HepG2 (cell line): Measurements from ENCODE around the gene CAPN9. TPM values are rescaled to one million over a fixed set of nuclear protein-coding genes. Genes with fewer than 3 reads are reported as not detected.

ENCODE experiments used
- ATAC-seq: fragments of 200-7000 bp; cut with Tn5 transposase; 3 replicates; pipeline ENCODE4 v1.9.1; 2020; ENCODE audit warnings: mild to moderate bottlenecking, moderate library complexity
- BruUV-seq: library from RNA; stranded (reverse); fragments of 400-500 nt; replicated peaks from 2 replicates; lab custom pipeline; 2021; lab: Mats Ljungman, UMichigan
- CTCF ChIA-PET: fragments of 300-600 bp; formaldehyde crosslinking; extraction: SDS; loops from one replicate; lab custom pipeline; 2021; ENCODE audit warnings: low total read pairs, inconsistent platforms, low intra/inter-chr PET ratio; lab: Yijun Ruan, JAX
- POLR2A ChIA-PET: fragments of 350-600 bp; sonication (Branson Sonifier 250); formaldehyde crosslinking; loops from one replicate; lab custom pipeline; 2020; ENCODE audit warnings: antibody characterized with exemption, inconsistent platforms; lab: Yijun Ruan, JAX
- DNase-seq: peaks from one replicate; pipeline ENCODE4 v3.0.0-alpha.2; 2015; ENCODE audit warnings: low spot score
- FAIRE-seq: peaks from 3 replicates; lab custom pipeline; 2011; peaks lifted over from hg19 to GRCh38; lab: Jason Lieb, UNC
- H2AFZ ChIP-seq: one replicate; pipeline ENCODE4 v1.6.1; 2011; ENCODE audit warnings: low read length, inconsistent platforms
- H3K27ac ChIP-seq: fragments of 300-600 bp; 3 replicates; pipeline ENCODE4 v1.8.0; 2011; ENCODE audit warnings: mixed run types, mild to moderate bottlenecking, mixed read lengths, low read length, inconsistent platforms; ENCODE audit not compliant: insufficient read depth; ENCODE audit errors: extremely low read length
- H3K27me3 ChIP-seq, 2 experiments: fragments of 200-600 bp in 1 of 2; 2 replicates in 1 of 2; 3 replicates in 1 of 2; pipeline versions ENCODE4 v1.6.0 to v1.8.0; 2011; ENCODE audit warnings: low read length in 2 of 2, mild to moderate bottlenecking in 2 of 2, moderate library complexity in 2 of 2, inconsistent platforms in 1 of 2; ENCODE audit not compliant: insufficient read depth in 2 of 2, control insufficient read depth in 1 of 2
- H3K36me3 ChIP-seq, 2 experiments: fragments of 200-600 bp in 1 of 2; replicated peaks in 1 of 2; 2 replicates in 1 of 2; 3 replicates in 1 of 2; pipeline versions ENCODE4 v1.5.1 to v1.8.0; 2011; ENCODE audit warnings: low read length in 2 of 2, inconsistent platforms in 1 of 2; ENCODE audit not compliant: insufficient read depth in 2 of 2, control insufficient read depth in 1 of 2
- H3K4me1 ChIP-seq: 2 replicates; pipeline ENCODE4 v1.5.1; 2012; ENCODE audit warnings: low read length, inconsistent platforms; ENCODE audit not compliant: insufficient read depth
- H3K4me2 ChIP-seq: 2 replicates; pipeline ENCODE4 v1.6.0; 2011; ENCODE audit warnings: low read depth, low read length, inconsistent platforms
- H3K4me3 ChIP-seq, 3 experiments: fragments of 200-600 bp in 1 of 3; sonication (generic), shearing (Covaris generic) in 1 of 3; replicated peaks in 1 of 3; 2 replicates each; pipeline ENCODE4 v1.5.1; 2011 to 2016; ENCODE audit warnings: low read length in 3 of 3, inconsistent platforms in 2 of 3, low read depth in 2 of 3, mild to moderate bottlenecking in 2 of 3, control low read depth in 1 of 3, mixed read lengths in 1 of 3; ENCODE audit not compliant: insufficient read depth in 1 of 3
- H3K79me2 ChIP-seq: one replicate; pipeline ENCODE4 v1.6.1; 2011; ENCODE audit warnings: low read length, inconsistent platforms; ENCODE audit not compliant: insufficient read depth
- H3K9ac ChIP-seq: 2 replicates; pipeline ENCODE4 v1.6.0; 2011; ENCODE audit warnings: mild to moderate bottlenecking, low read depth, low read length, inconsistent platforms; ENCODE audit not compliant: insufficient read depth
- H3K9me3 ChIP-seq: 2 replicates; pipeline ENCODE4 v1.5.1; 2012; ENCODE audit warnings: mild to moderate bottlenecking, low read length
- H4K20me1 ChIP-seq: 2 replicates; pipeline ENCODE4 v1.6.0; 2011; ENCODE audit warnings: inconsistent platforms, mild to moderate bottlenecking, low read length, moderate library complexity; ENCODE audit not compliant: insufficient read depth
- BORCS8-MEF2B ChIP-seq: sonication (generic); formaldehyde crosslinking; IDR thresholded peaks from 2 replicates; pipeline ENCODE4 v1.8.0; 2022; ENCODE audit warnings: mild to moderate bottlenecking, missing genetic modification reagents
- CBFB ChIP-seq: sonication (generic); formaldehyde crosslinking; IDR thresholded peaks from 2 replicates; pipeline ENCODE4 v1.4.0; 2020; ENCODE audit warnings: missing genetic modification reagents
- FOXK2 ChIP-seq: fragments of 450-650 bp; IDR thresholded peaks from 2 replicates; pipeline ENCODE4 v1.6.1; 2016
- HMGA1 ChIP-seq: sonication (generic); formaldehyde crosslinking; conservative IDR thresholded peaks from 2 replicates; pipeline ENCODE4 v1.4.0; 2020; ENCODE audit warnings: missing genetic modification reagents
- IKZF4 ChIP-seq: sonication (generic); formaldehyde crosslinking; IDR thresholded peaks from 2 replicates; pipeline ENCODE4 v1.5.1; 2020; ENCODE audit warnings: borderline replicate concordance, mild to moderate bottlenecking, low read depth, missing genetic modification reagents; ENCODE audit errors: not compliant biosample characterization
- KAT7 ChIP-seq: IDR thresholded peaks from 2 replicates; pipeline ENCODE4 v1.6.1; 2018; ENCODE audit warnings: borderline replicate concordance, missing compliant biosample characterization
- KDM2A ChIP-seq: sonication (generic); formaldehyde crosslinking; IDR thresholded peaks from 2 replicates; pipeline ENCODE4 v1.4.0; 2020; ENCODE audit warnings: low read depth, missing genetic modification reagents, borderline replicate concordance
- MED13 ChIP-seq: sonication (generic); formaldehyde crosslinking; IDR thresholded peaks from 2 replicates; pipeline ENCODE4 v1.5.0; 2020; ENCODE audit warnings: missing genetic modification reagents
- RXRB ChIP-seq: IDR thresholded peaks from 2 replicates; pipeline ENCODE4 v1.6.1; 2016; ENCODE audit warnings: borderline replicate concordance, missing genetic modification reagents, missing compliant biosample characterization
- SATB2 ChIP-seq: sonication (generic); formaldehyde crosslinking; IDR thresholded peaks from 2 replicates; pipeline ENCODE4 v1.5.0; 2020; ENCODE audit warnings: missing genetic modification reagents
- SOX6 ChIP-seq, 2 experiments: fragments of 450-650 bp in 1 of 2; sonication (generic) in 1 of 2; formaldehyde crosslinking in 1 of 2; IDR thresholded peaks; 2 replicates each; pipeline versions ENCODE4 v1.4.0 to v1.6.1; 2017 to 2020; ENCODE audit warnings: antibody characterized with exemption in 1 of 2, mild to moderate bottlenecking in 1 of 2, missing genetic modification reagents in 1 of 2
- ZNF136 ChIP-seq: sonication (generic); formaldehyde crosslinking; IDR thresholded peaks from 2 replicates; pipeline ENCODE4 v1.8.1; 2022; ENCODE audit warnings: low read depth, mild to moderate bottlenecking, moderate library complexity, missing genetic modification reagents
- ZNF44 ChIP-seq: sonication (generic); formaldehyde crosslinking; IDR thresholded peaks from 2 replicates; pipeline ENCODE4 v1.5.1; 2020; ENCODE audit warnings: mild to moderate bottlenecking, missing genetic modification reagents
- ZNF567 ChIP-seq: sonication (generic); formaldehyde crosslinking; IDR thresholded peaks from 2 replicates; pipeline ENCODE4 v1.8.1; 2023; ENCODE audit warnings: mild to moderate bottlenecking, missing genetic modification reagents, borderline replicate concordance
- ZNF773 ChIP-seq: sonication (generic); formaldehyde crosslinking; IDR thresholded peaks from 2 replicates; pipeline ENCODE4 v1.4.0; 2020; ENCODE audit warnings: missing genetic modification reagents, borderline replicate concordance
- WGBS: methylation state at CpG from one replicate; pipeline ENCODE4 v1.1.6; 2017; ENCODE audit warnings: low lambda C conversion rate; 5-methylcytosine and 5-hydroxymethylcytosine counted together
- in situ Hi-C: cut with HindIII; loops from 2 replicates; pipeline ENCODE4 v1.10.0; 2017; ENCODE audit warnings: low pct_unique_long_range_greater_than_20kb; ENCODE audit not compliant: extremely low pct_ligation_motif_present
- intact Hi-C: fragments of 100-400 bp; cut with micrococcal nuclease; formaldehyde crosslinking; loops from one replicate; pipeline ENCODE4 v1.10.0; 2022; ENCODE audit not compliant: unreplicated experiment
- polyA plus RNA-seq, 8 experiments: library from polyadenylated mRNA; depleted of rRNA in 3 of 8; stranded (reverse) in 7 of 8; unstranded in 1 of 8; fragments of >200 nt; fragmentation: Illumina TruSeq in 4 of 8; extraction: Trizol in 4 of 8; gene quantifications; 2 replicates each; pipeline versions ENCODE4 v1.2.1 to v1.2.3, GENCODE V29; 2011 to 2016; ENCODE audit warnings: low read depth in 4 of 8, missing spikeins in 1 of 8, mixed read lengths in 1 of 8; ENCODE audit not compliant: insufficient read depth in 1 of 8
- total RNA-seq, 5 experiments: library from RNA; depleted of rRNA; stranded (reverse); fragments of >200 nt; fragmentation: Illumina TruSeq; extraction: Trizol; gene quantifications; 2 replicates each; pipeline ENCODE4 v1.2.3, GENCODE V29; 2016; ENCODE audit warnings: low read depth in 1 of 5
- TF ChIP-seq, protein P1 (sequence below): sonication (generic); formaldehyde crosslinking; IDR thresholded peaks from 2 replicates; pipeline ENCODE4 v1.8.1; 2022; ENCODE audit warnings: mild to moderate bottlenecking, missing genetic modification reagents
- TF ChIP-seq, protein P2 (sequence below): sonication (generic); formaldehyde crosslinking; IDR thresholded peaks from 2 replicates; pipeline ENCODE4 v1.9.0; 2021; ENCODE audit warnings: missing genetic modification reagents, mild to moderate bottlenecking, borderline replicate concordance
- TF ChIP-seq, protein P3 (sequence below): sonication (generic); formaldehyde crosslinking; IDR thresholded peaks from 2 replicates; pipeline ENCODE4 v1.5.1; 2020; ENCODE audit warnings: mild to moderate bottlenecking, missing genetic modification reagents, borderline replicate concordance
- TF ChIP-seq, protein P4 (sequence below): sonication (generic); formaldehyde crosslinking; IDR thresholded peaks from 2 replicates; pipeline ENCODE4 v1.4.0; 2020; ENCODE audit warnings: mild to moderate bottlenecking, missing genetic modification reagents

CAPN9 gene
- total and polyA plus RNA-seq, 2 of the 13 experiments (the other 11 are each of a cell fraction or from before 2014, with no cell fraction given): 0.04 to 0.31 TPM

DNA sequence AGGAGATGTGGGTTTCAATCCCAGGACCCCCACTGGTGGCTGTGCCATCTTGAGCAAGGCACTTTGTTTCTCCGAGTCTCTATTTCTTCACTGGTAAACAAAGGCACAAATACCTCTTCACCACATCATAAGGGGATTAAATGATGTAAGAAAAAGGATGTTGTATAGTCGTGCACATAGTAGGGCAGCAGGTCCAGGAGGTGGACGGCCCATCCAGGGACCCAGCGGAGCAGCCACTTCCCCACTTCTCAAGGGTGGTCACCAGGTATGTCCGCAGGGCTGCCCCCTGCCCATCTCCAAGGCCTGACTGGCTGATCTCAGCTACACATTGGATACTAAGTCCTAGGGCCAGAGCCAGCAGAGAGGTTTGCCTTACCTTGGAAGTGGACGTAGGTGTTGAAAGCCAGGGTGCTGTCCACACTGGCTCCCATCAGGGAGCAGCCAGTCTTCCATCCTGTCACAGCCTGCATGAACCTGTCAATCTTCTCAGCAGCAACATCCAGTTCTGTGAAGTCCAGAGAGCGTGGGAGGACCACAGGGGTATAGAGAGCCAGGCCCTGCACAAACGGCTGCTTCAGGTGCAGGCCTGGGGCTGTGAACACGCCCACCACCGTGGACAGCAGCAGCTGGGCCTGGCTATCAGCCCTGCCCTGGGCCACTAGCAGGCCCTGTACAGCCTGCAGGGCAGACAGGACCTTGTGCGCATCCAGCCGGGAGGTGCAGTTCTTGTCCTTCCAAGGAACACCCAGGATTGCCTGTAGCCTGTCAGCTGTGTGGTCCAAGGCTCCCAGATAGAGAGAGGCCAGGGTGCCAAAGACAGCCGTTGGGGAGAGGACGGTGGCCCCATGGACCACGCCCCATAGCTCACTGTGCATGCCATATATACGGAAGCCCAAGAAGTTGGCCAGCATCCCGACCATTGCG is 37.3 kb upstream of the CAPN9 start:
- peaks cover 87% of the 10 kb centered on the region for H3K79me2 ChIP-seq
- H2AFZ ChIP-seq: no peak overlapping the region
- peaks cover 0 to 2% of the 10 kb centered on the region in 2 experiments; a peak in 1 of 5 replicates for H3K27me3 ChIP-seq
- peak overlapping the region; percentile 83 to 92 (median 90) for H3K4me3 ChIP-seq
- CTCF ChIA-PET: no interaction called here
- no peaks in the 10 kb centered on the region for H3K9me3 ChIP-seq
- no peak for DNase-seq
- H3K4me1 ChIP-seq: peaks cover 81% of the 10 kb centered on the region
- in situ Hi-C loops (no loop called here), intact Hi-C loops (loop anchor here (5.0 to 10.0 kb wide), 2 partner anchors 42 to 265 kb away; partner anchors contain the start of genes ARV1 and TTC13)
- peak overlapping the region; percentile 93 for H3K27ac ChIP-seq
- no peak for FAIRE-seq
- peaks cover 85% of the 10 kb centered on the region for H4K20me1 ChIP-seq
- peaks cover 28 to 51% of the 10 kb centered on the region in 2 experiments for H3K36me3 ChIP-seq
- POLR2A ChIA-PET: interaction anchor here (0.7 to 7.9 kb wide), 8 partner anchors 19 to 159 kb away, joined by 3 to 110 read pairs (median 6); partner anchors contain the start of genes C1orf198 and COG2
- peak overlapping the region; percentile 91 for H3K9ac ChIP-seq
- H3K4me2 ChIP-seq: peak overlapping the region; percentile 97
- TSS peak; percentile 24 for BruUV-seq
- ATAC-seq: peak; percentile 7
- 37% methylated on average over 5 of the region's 18 CpGs for WGBS
- TF ChIP-seq IKZF4 (CRISPR knock-in tag): no peak
- TF ChIP-seq, protein P1, sequence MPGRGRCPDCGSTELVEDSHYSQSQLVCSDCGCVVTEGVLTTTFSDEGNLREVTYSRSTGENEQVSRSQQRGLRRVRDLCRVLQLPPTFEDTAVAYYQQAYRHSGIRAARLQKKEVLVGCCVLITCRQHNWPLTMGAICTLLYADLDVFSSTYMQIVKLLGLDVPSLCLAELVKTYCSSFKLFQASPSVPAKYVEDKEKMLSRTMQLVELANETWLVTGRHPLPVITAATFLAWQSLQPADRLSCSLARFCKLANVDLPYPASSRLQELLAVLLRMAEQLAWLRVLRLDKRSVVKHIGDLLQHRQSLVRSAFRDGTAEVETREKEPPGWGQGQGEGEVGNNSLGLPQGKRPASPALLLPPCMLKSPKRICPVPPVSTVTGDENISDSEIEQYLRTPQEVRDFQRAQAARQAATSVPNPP (CRISPR knock-in tag): no peak
- TF ChIP-seq ZNF44: no peak
- TF ChIP-seq FOXK2: no peak
- TF ChIP-seq MED13: no peak
- TF ChIP-seq SATB2: no peak
- TF ChIP-seq SOX6 (IDR thresholded peaks at IDR 0.05): no peak
- no peak for TF ChIP-seq SOX6 (CRISPR knock-in tag; IDR thresholded peaks at IDR 0.05)
- no peak for TF ChIP-seq CBFB (CRISPR knock-in tag)
- TF ChIP-seq ZNF567 (CRISPR knock-in tag): no peak
- TF ChIP-seq HMGA1 (CRISPR knock-in tag): no peak
- TF ChIP-seq, protein P2, sequence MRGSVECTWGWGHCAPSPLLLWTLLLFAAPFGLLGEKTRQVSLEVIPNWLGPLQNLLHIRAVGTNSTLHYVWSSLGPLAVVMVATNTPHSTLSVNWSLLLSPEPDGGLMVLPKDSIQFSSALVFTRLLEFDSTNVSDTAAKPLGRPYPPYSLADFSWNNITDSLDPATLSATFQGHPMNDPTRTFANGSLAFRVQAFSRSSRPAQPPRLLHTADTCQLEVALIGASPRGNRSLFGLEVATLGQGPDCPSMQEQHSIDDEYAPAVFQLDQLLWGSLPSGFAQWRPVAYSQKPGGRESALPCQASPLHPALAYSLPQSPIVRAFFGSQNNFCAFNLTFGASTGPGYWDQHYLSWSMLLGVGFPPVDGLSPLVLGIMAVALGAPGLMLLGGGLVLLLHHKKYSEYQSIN: no peak
- TF ChIP-seq KAT7: no peak
- no peak for TF ChIP-seq ZNF773 (CRISPR knock-in tag)
- no peak for TF ChIP-seq BORCS8-MEF2B (CRISPR knock-in tag)
- TF ChIP-seq ZNF136 (CRISPR knock-in tag): no peak
- TF ChIP-seq, protein P3, sequence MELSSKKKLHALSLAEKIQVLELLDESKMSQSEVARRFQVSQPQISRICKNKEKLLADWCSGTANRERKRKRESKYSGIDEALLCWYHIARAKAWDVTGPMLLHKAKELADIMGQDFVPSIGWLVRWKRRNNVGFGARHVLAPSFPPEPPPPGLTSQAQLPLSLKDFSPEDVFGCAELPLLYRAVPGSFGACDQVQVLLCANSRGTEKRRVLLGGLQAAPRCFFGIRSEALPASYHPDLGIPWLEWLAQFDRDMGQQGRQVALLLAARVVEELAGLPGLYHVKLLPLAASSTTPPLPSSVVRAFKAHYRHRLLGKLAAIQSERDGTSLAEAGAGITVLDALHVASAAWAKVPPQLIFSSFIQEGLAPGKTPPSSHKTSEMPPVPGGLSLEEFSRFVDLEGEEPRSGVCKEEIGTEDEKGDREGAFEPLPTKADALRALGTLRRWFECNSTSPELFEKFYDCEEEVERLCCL (CRISPR knock-in tag): no peak
- TF ChIP-seq, protein P4, sequence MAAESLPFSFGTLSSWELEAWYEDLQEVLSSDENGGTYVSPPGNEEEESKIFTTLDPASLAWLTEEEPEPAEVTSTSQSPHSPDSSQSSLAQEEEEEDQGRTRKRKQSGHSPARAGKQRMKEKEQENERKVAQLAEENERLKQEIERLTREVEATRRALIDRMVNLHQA (CRISPR knock-in tag): no peak
- TF ChIP-seq RXRB (CRISPR knock-in tag): no peak
- TF ChIP-seq KDM2A (CRISPR knock-in tag): peak; percentile 26; the same call in 1 of the 2 replicates
